CD8-positive, alpha-beta memory T cell (primary cell): Measurements from ENCODE around the gene SLC4A9. TPM values are rescaled to one million over a fixed set of nuclear protein-coding genes. Genes with fewer than 3 reads are reported as not detected.

Source experiments
- CTCF ChIA-PET: fragments of 350-600 bp; sonication (Branson Sonifier 250); formaldehyde crosslinking; loops from one replicate; lab custom pipeline; 2021; ENCODE audit warnings: antibody characterized with exemption; lab: Charles Lee
- POLR2A ChIA-PET: fragments of 350-600 bp; sonication (Branson Sonifier 250); formaldehyde crosslinking; loops from one replicate; lab custom pipeline; 2021; ENCODE audit warnings: antibody characterized with exemption; lab: Charles Lee
- DNase-seq, 5 donors: peaks; one replicate each; pipeline versions ENCODE4 v3.0.0 to v3.0.0-alpha.2; 2020 to 2022; ENCODE audit warnings: mixed read lengths in 1 of 5
- H3K27ac ChIP-seq: one replicate; pipeline ENCODE4 v1.7.0; 2013; ENCODE audit warnings: low read depth, mild to moderate bottlenecking, low read length, moderate library complexity
- H3K27me3 ChIP-seq: 2 replicates; pipeline ENCODE4 v1.7.0; 2013; ENCODE audit warnings: low read length, mild to moderate bottlenecking; ENCODE audit not compliant: insufficient read depth, poor library complexity, severe bottlenecking
- H3K36me3 ChIP-seq: 2 replicates; pipeline ENCODE4 v1.7.0; 2013; ENCODE audit warnings: mild to moderate bottlenecking, low read length, moderate library complexity; ENCODE audit not compliant: insufficient read depth
- H3K4me1 ChIP-seq: 2 replicates; pipeline ENCODE4 v1.7.0; 2013; ENCODE audit warnings: mild to moderate bottlenecking, low read length, moderate library complexity; ENCODE audit not compliant: insufficient read depth
- H3K4me3 ChIP-seq: 2 replicates; pipeline ENCODE4 v1.7.0; 2013; ENCODE audit warnings: mild to moderate bottlenecking, low read length
- H3K9me3 ChIP-seq: 2 replicates; pipeline ENCODE4 v1.7.0; 2013; ENCODE audit warnings: mild to moderate bottlenecking, low read length
- H3K27ac Mint-ChIP-seq, 8 donors: one replicate each; pipeline ENCODE4 v1.8.0; 2020 to 2021; ENCODE audit warnings: mixed read lengths in 8 of 8, mild to moderate bottlenecking in 6 of 8, inconsistent platforms in 3 of 8, moderate library complexity in 3 of 8
- H3K27me3 Mint-ChIP-seq, 2 donors: one replicate each; pipeline ENCODE4 v1.8.0; 2020 to 2021; ENCODE audit warnings: mixed read lengths in 2 of 2, mild to moderate bottlenecking in 1 of 2, moderate library complexity in 1 of 2
- H3K36me3 Mint-ChIP-seq, 3 donors: one replicate each; pipeline ENCODE4 v1.8.0; 2020 to 2021; ENCODE audit warnings: mixed read lengths in 3 of 3, inconsistent platforms in 1 of 3, mild to moderate bottlenecking in 1 of 3
- H3K4me1 Mint-ChIP-seq, 3 donors: one replicate each; pipeline ENCODE4 v1.8.0; 2020 to 2021; ENCODE audit warnings: mixed read lengths in 3 of 3, inconsistent platforms in 1 of 3, mild to moderate bottlenecking in 1 of 3
- H3K4me3 Mint-ChIP-seq, 7 donors: one replicate each; pipeline ENCODE4 v1.8.0; 2020 to 2021; ENCODE audit warnings: mixed read lengths in 7 of 7, mild to moderate bottlenecking in 6 of 7, moderate library complexity in 4 of 7, inconsistent platforms in 2 of 7
- H3K9me3 Mint-ChIP-seq, 5 donors: one replicate each; pipeline ENCODE4 v1.8.0; 2020 to 2022; ENCODE audit warnings: mixed read lengths in 5 of 5, mild to moderate bottlenecking in 3 of 5, moderate library complexity in 2 of 5, inconsistent platforms in 1 of 5
- polyA plus RNA-seq: library from polyadenylated mRNA; unstranded; fragments of 300-500 nt; fragmentation: Illumina TruSeq; gene quantifications from one replicate; pipeline ENCODE4 v1.2.3, GENCODE V29; 2021
- total RNA-seq, 2 experiments: library from RNA; stranded (reverse); gene quantifications; one replicate each; pipeline ENCODE4 v1.2.3, GENCODE V29; 2021

Gene SLC4A9
- total and polyA plus RNA-seq, 3 experiments from 2014 or later = not detected

DNA sequence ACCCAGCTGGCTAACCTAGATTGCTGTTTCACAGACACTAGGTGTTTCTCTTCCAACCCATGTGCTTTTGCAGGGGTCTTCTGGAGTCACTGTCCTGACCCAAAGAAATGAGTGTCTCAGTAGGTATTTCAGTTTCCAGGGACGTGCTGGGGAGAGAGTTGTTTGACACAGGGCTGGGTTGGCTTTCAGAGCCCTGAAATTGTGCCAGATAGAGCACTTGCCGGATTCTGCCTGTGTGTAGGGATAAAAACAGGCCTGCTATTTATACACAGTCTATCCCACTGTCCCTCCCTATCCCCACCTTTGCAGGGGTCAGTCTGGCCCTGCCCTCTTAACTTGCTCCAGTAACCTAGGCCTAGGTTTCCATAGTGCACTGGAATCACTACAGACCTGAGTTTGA, 12.6 kb upstream of the SLC4A9 start:
- Histone ChIP-seq H3K9me3 (no peaks in the 10 kb centered on the region), H3K4me3 (no peak overlapping the region), H3K4me1 (peaks cover 32% of the 10 kb centered on the region), H3K27ac (no peak overlapping the region), H3K36me3 (no peaks in the 10 kb centered on the region), H3K27me3 (no peaks in the 10 kb centered on the region)
- H3K9me3 Mint-ChIP-seq = no peaks in the 10 kb centered on the region
- H3K27me3 Mint-ChIP-seq = peaks cover 23 to 37% of the 10 kb centered on the region in 2 donors
- peak overlapping the region; percentile 49 to 86 (median 75) for H3K4me3 Mint-ChIP-seq
- DNase-seq = no peak
- CTCF ChIA-PET = interaction anchor here (0.6 to 3.8 kb wide), 8 partner anchors 10 to 104 kb away, joined by 3 to 16 read pairs (median 3); partner anchors contain the start of gene PFDN1
- H3K4me1 Mint-ChIP-seq = peaks cover 17 to 28% (median 23%) of the 10 kb centered on the region in 3 donors
- POLR2A ChIA-PET = no interaction called here
- H3K36me3 Mint-ChIP-seq = no peaks in the 10 kb centered on the region
- peak overlapping the region in 1 of 8 donors; percentile 87 for H3K27ac Mint-ChIP-seq

DNA sequence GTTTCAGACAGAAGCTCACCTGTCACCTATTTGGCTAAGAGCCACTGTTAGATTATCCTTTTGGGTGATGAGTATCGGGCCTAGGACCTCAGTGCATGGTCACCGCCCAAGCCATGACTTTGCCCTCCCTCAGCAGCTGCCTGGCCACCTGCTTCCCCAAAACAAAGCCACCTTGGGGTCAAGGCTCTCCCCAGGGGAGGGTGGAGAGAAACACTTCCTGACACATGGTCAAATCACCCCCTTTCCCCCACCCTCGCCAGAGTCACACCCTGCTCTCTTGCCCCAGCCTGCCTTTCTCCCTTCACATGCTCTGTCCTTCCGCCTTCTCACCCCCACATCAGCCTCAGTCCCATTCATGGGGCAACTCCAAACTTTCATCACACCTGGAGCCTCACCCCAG, 11.9 kb upstream of the SLC4A9 start:
- Mint-ChIP-seq H3K27me3 (peaks cover 23 to 37% of the 10 kb centered on the region in 2 donors), H3K4me1 (peaks cover 10 to 20% (median 15%) of the 10 kb centered on the region in 3 donors), H3K36me3 (no peaks in the 10 kb centered on the region), H3K4me3 (peak overlapping the region in 2 of 7 donors; percentile 41 to 49), H3K27ac (peak overlapping the region in 1 of 8 donors; percentile 87), H3K9me3 (no peaks in the 10 kb centered on the region)
- ChIA-PET POLR2A (no interaction called here), CTCF (interaction anchor here (1.3 to 6.8 kb wide), 3 partner anchors 15 to 104 kb away, joined by 3 to 69 read pairs (median 7); partner anchors contain the start of gene PFDN1)
- no peak overlapping the region for H3K4me3 ChIP-seq
- H3K27ac ChIP-seq = no peak overlapping the region
- peaks cover 25% of the 10 kb centered on the region for H3K4me1 ChIP-seq
- H3K36me3 ChIP-seq = no peaks in the 10 kb centered on the region
- no peak for DNase-seq
- no peaks in the 10 kb centered on the region for H3K9me3 ChIP-seq
- no peaks in the 10 kb centered on the region for H3K27me3 ChIP-seq

DNA sequence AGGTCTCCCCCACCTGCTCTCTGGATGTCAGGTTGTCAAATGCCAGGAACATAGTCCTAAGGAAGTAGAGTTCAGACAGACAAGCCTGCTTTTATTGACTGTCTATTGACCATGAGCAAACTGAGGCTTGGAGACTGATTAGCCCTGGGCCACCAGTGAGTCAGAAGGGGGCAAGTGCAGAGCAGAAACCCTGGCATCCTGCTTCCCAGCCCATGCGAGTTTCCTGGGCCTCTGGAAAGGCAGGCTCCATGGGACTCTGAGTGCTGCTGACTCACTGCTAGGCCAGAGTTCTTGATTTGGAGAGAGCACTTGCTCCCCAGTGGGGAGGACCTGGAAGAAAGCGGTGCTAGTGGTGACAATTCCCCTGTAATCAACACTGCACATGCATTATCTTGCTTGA, 10.8 kb upstream of the SLC4A9 start:
- Histone ChIP-seq H3K4me3 (no peak overlapping the region), H3K27ac (no peak overlapping the region), H3K4me1 (peaks cover 18% of the 10 kb centered on the region), H3K9me3 (no peaks in the 10 kb centered on the region), H3K36me3 (no peaks in the 10 kb centered on the region), H3K27me3 (no peaks in the 10 kb centered on the region)
- Mint-ChIP-seq H3K9me3 (no peaks in the 10 kb centered on the region), H3K36me3 (no peaks in the 10 kb centered on the region), H3K4me3 (no peak overlapping the region), H3K27ac (no peak overlapping the region), H3K4me1 (peaks cover 8 to 16% (median 11%) of the 10 kb centered on the region in 3 donors), H3K27me3 (peaks cover 23 to 41% of the 10 kb centered on the region in 2 donors)
- DNase-seq = no peak
- ChIA-PET POLR2A (no interaction called here), CTCF (interaction anchor here (1.5 to 6.8 kb wide), 2 partner anchors 105 to 109 kb away, joined by 3 to 69 read pairs; no protein-coding TSS in a partner anchor)

DNA sequence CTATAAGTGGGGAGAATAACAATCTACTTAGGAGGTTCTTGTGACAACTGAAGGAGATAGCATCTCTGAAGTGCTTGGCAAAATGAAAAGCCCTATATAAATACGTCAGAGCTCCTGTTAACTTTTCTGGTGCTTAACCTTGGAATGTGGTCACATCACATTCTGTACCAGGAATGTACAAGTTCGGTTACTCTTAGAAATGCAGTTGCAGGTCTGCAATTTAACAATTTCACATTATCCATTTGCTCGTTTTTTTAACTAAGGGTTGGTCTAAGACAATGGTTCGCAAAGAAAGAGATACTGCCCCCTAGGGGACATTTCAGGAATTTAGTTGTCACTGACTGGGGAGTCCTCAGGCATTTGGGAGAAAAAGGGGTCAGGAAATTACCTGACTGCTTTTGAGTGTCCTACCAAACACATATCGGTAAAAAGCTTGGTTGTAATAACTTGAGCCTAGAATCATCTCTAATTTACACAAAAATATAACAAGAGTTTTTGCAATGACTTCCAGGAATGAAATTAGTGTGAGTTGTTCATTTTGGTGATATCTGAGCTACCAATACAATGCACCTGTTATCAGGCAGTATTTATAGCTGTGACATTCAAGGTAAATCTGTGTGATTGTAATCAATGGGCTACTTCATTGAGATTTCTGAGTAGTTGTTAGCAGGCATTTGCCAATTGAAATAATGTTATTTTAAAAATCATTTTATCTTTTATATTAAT, 8.2 kb upstream of the SLC4A9 start:
- no peak overlapping the region for H3K4me3 ChIP-seq
- Mint-ChIP-seq H3K27me3 (peaks cover 19 to 42% of the 10 kb centered on the region in 2 donors), H3K27ac (no peak overlapping the region), H3K9me3 (no peaks in the 10 kb centered on the region), H3K4me3 (peak overlapping the region in 1 of 7 donors; percentile 47), H3K4me1 (peaks cover 3 to 10% (median 5%) of the 10 kb centered on the region in 3 donors), H3K36me3 (no peaks in the 10 kb centered on the region)
- peak in 4 of 5 donors; percentile 42 to 77 (median 67) for DNase-seq
- no peaks in the 10 kb centered on the region for H3K9me3 ChIP-seq
- ChIA-PET POLR2A (interaction anchor here (0.9 kb wide), 1 partner anchor 12 kb away, joined by 3 read pairs; no protein-coding TSS in a partner anchor), CTCF (interaction anchor here (0.9 to 6.8 kb wide), 18 partner anchors 9 to 370 kb away, joined by 3 to 69 read pairs (median 5); partner anchors contain the start of gene SLC4A9)
- no peak overlapping the region for H3K27ac ChIP-seq
- H3K4me1 ChIP-seq = peaks cover 9% of the 10 kb centered on the region
- H3K27me3 ChIP-seq = no peaks in the 10 kb centered on the region
- no peaks in the 10 kb centered on the region for H3K36me3 ChIP-seq

DNA sequence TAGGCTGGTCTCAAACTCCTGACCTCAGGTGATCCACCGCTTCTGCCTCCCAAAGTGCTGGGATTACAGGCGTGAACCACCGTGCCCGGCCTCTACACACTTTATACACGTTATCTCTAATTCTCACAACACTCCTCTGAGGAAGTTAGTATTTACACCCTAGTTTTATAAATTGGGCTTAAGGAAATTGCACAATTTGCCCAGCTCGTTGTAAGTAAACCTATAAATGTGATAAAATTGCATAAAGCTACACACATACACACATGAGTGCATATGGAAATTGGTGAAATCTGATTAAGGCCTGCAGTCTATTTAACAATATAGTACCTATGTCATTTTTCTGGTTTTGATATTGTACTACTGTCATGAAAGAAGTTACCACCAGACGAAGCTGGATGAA, 4.4 kb upstream of the SLC4A9 start:
- Histone ChIP-seq H3K4me1 (no peaks in the 10 kb centered on the region), H3K27ac (no peak overlapping the region), H3K9me3 (no peaks in the 10 kb centered on the region), H3K27me3 (no peaks in the 10 kb centered on the region), H3K4me3 (no peak overlapping the region), H3K36me3 (no peaks in the 10 kb centered on the region)
- H3K27me3 Mint-ChIP-seq = peaks cover 7 to 25% of the 10 kb centered on the region in 2 donors
- no peaks in the 10 kb centered on the region for H3K9me3 Mint-ChIP-seq
- POLR2A ChIA-PET = no interaction called here
- H3K4me1 Mint-ChIP-seq = peaks cover 9 to 14% (median 14%) of the 10 kb centered on the region in 3 donors
- CTCF ChIA-PET = interaction anchor here (1.1 to 4.5 kb wide), 7 partner anchors 8 to 365 kb away, joined by 3 to 24 read pairs (median 5); partner anchors contain the start of gene HBEGF
- H3K4me3 Mint-ChIP-seq = no peak overlapping the region
- DNase-seq = no peak
- no peaks in the 10 kb centered on the region for H3K36me3 Mint-ChIP-seq
- H3K27ac Mint-ChIP-seq = no peak overlapping the region

DNA sequence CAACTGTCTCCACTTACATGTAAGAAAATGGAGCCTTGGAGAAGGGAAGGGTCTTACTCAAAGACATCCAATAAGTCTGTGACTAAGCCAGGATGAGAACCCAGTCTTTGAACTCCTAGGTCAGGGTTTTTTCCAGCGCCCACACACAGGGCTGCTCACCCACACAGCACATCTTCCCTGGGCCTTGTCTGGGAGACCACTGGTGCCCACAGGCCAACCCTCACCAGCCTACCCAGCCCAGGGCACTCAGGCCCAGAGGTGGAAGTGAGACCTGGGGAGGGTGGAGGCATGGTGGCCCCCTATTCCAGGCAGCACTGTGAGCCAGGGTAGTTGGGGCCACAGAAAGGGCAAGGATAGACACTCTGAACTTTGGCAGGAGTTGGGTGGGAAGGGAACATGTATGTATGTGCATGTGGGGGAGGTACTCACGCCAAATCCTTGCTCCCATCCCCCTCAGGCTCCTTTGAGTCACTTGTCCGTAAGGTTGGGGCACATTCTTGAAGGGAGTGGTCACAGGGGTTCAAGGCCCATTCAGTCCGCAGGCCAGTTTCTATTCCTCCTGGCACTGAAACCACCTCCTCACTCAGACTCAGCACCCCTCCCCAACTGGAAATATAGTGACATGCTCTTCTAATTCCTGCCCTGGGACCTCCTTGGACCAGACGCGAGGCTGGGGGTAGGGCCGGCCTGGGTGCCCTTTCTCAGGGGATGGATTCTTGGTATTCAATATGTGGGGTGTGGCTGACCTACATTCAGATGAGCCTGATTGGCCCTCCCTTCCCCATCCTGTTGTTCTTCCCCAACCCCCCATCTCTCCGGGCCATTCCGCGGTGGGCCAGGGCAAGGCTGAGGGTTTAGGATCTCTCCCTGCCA, 2.9 kb upstream of the SLC4A9 start:
- H3K27me3 ChIP-seq = no peaks in the 10 kb centered on the region
- Mint-ChIP-seq H3K9me3 (no peaks in the 10 kb centered on the region), H3K36me3 (no peaks in the 10 kb centered on the region), H3K27ac (peak overlapping the region in 3 of 8 donors; percentile 20 to 53 (median 29)), H3K4me3 (peak overlapping the region in 6 of 7 donors; percentile 15 to 81 (median 66)), H3K27me3 (peaks cover 0 to 12% of the 10 kb centered on the region in 2 donors), H3K4me1 (peaks cover 9 to 10% (median 9%) of the 10 kb centered on the region in 3 donors)
- CTCF ChIA-PET = interaction anchor here (1.9 to 2.7 kb wide), 2 partner anchors 11 to 117 kb away, joined by 5 to 9 read pairs; partner anchors contain the start of gene HBEGF
- no peaks in the 10 kb centered on the region for H3K36me3 ChIP-seq
- peak overlapping the region; percentile 5 for H3K4me3 ChIP-seq
- DNase-seq = no peak
- H3K9me3 ChIP-seq = no peaks in the 10 kb centered on the region
- POLR2A ChIA-PET = no interaction called here
- no peak overlapping the region for H3K27ac ChIP-seq
- H3K4me1 ChIP-seq = no peaks in the 10 kb centered on the region

DNA sequence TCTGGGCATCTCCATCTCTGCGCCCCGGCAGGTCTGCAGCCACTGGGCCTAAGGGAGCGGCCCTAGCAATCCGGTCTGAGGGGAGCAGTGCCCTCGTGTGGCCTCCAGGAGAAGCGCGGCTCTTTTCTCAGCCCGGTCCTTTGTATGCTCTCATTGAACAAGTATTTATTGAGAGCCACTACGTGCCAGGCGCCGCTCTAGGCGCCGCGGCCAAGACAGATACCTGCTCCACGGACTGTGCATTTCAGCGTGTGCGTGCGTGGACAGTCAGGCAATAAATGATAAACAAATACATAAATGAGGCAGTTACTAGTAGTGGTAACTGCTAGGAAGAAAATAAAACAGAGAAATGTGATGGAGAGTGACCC, 2.3 kb upstream of the SLC4A9 start:
- CTCF ChIA-PET = interaction anchor here (1.4 to 1.7 kb wide), 3 partner anchors 12 to 118 kb away, joined by 5 to 16 read pairs (median 9); partner anchors contain the start of gene HBEGF
- Mint-ChIP-seq H3K4me1 (peaks cover 9 to 10% (median 10%) of the 10 kb centered on the region in 3 donors), H3K9me3 (no peaks in the 10 kb centered on the region), H3K27me3 (peaks cover 0 to 12% of the 10 kb centered on the region in 2 donors), H3K36me3 (no peaks in the 10 kb centered on the region), H3K27ac (peak overlapping the region in 5 of 8 donors; percentile 20 to 90 (median 72)), H3K4me3 (peak overlapping the region in 6 of 7 donors; percentile 15 to 81 (median 66))
- no peak overlapping the region for H3K27ac ChIP-seq
- H3K36me3 ChIP-seq = no peaks in the 10 kb centered on the region
- H3K4me1 ChIP-seq = no peaks in the 10 kb centered on the region
- no peaks in the 10 kb centered on the region for H3K9me3 ChIP-seq
- DNase-seq = peak; percentile 53 to 77 (median 58)
- peak overlapping the region; percentile 5 for H3K4me3 ChIP-seq
- POLR2A ChIA-PET = no interaction called here
- no peaks in the 10 kb centered on the region for H3K27me3 ChIP-seq
